Parathyroid adenoma (tissue), 2 donors: ENCODE results near the gene PREX1.

Experiments
- H2AFZ ChIP-seq: fragments of 300-600 bp; sonication (generic); one replicate; pipeline ENCODE4 v1.7.0; 2017; ENCODE audit warnings: antibody characterized with exemption, mild to moderate bottlenecking
- H3K27ac ChIP-seq: fragments of 300-600 bp; sonication (generic); one replicate; pipeline ENCODE4 v1.7.0; 2017
- H3K27me3 ChIP-seq: fragments of 300-600 bp; sonication (generic); one replicate; pipeline ENCODE4 v1.7.0; 2017; ENCODE audit warnings: low read length; ENCODE audit not compliant: control insufficient read depth, insufficient read depth
- H3K36me3 ChIP-seq: fragments of 300-600 bp; sonication (generic); one replicate; pipeline ENCODE4 v1.7.0; 2017; ENCODE audit warnings: low read length; ENCODE audit not compliant: control insufficient read depth, insufficient read depth
- H3K4me1 ChIP-seq: fragments of 300-600 bp; sonication (generic); one replicate; pipeline ENCODE4 v1.7.0; 2017; ENCODE audit warnings: control low read depth
- H3K4me2 ChIP-seq: fragments of 300-600 bp; sonication (generic); one replicate; pipeline ENCODE4 v1.7.0; 2017; ENCODE audit warnings: low read length
- H3K4me3 ChIP-seq: fragments of 300-600 bp; sonication (generic); one replicate; pipeline ENCODE4 v1.7.0; 2017; ENCODE audit warnings: low read depth, low read length
- H3K79me2 ChIP-seq: fragments of 300-600 bp; sonication (generic); one replicate; pipeline ENCODE4 v1.7.0; 2017; ENCODE audit warnings: control low read depth
- H3K9ac ChIP-seq: fragments of 300-600 bp; sonication (generic); one replicate; pipeline ENCODE4 v1.7.0; 2017; ENCODE audit warnings: mild to moderate bottlenecking
- H3K9me3 ChIP-seq: fragments of 300-600 bp; sonication (generic); one replicate; pipeline ENCODE4 v1.7.0; 2017; ENCODE audit warnings: low read length; ENCODE audit not compliant: control insufficient read depth
- TF ChIP-seq, protein P1 (sequence below): fragments of 300-600 bp; sonication (generic); IDR thresholded peaks from one replicate; pipeline ENCODE4 v1.7.0; 2017; ENCODE audit warnings: antibody characterized with exemption, mild to moderate bottlenecking
- donor health status: primary hyperparathyroidism.

The PREX1 gene

DNA sequence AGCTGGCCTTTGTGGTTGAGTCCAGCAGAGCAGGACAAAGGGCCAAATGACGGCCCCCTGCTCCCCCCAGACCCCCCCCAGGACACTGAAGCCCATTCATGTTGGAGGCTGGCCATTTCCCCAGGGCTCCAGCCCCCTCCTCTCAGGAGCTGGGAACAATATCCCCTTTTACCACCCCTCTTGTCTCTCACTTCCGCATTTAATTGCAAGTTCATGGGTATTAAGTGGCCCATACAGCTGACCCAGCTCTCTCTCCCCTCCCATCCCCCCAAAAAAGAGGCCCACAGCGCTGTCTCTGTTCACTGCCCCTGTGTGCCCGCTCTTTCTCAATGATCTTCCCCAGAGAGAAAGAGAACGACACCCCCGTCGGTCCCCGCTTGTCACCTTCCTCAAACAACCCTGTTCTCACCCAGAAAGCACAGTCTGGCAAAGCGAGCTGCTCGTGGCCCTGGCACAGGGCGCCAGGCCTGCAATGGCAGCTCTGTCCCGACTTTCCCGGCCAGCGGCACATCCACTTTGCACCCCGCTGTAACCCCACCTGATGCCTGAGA lies 30.4 kb downstream of the PREX1 start:
- Histone ChIP-seq H3K4me3 (no peak overlapping the region), H2AFZ (no peak overlapping the region), H3K27ac (no peak overlapping the region), H3K36me3 (no peaks in the 10 kb centered on the region), H3K4me2 (no peak overlapping the region), H3K9ac (no peak overlapping the region), H3K27me3 (no peaks in the 10 kb centered on the region), H3K79me2 (no peaks in the 10 kb centered on the region), H3K4me1 (no peaks in the 10 kb centered on the region), H3K9me3 (no peaks in the 10 kb centered on the region)
- TF ChIP-seq, protein P1, sequence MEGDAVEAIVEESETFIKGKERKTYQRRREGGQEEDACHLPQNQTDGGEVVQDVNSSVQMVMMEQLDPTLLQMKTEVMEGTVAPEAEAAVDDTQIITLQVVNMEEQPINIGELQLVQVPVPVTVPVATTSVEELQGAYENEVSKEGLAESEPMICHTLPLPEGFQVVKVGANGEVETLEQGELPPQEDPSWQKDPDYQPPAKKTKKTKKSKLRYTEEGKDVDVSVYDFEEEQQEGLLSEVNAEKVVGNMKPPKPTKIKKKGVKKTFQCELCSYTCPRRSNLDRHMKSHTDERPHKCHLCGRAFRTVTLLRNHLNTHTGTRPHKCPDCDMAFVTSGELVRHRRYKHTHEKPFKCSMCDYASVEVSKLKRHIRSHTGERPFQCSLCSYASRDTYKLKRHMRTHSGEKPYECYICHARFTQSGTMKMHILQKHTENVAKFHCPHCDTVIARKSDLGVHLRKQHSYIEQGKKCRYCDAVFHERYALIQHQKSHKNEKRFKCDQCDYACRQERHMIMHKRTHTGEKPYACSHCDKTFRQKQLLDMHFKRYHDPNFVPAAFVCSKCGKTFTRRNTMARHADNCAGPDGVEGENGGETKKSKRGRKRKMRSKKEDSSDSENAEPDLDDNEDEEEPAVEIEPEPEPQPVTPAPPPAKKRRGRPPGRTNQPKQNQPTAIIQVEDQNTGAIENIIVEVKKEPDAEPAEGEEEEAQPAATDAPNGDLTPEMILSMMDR = no peak

DNA sequence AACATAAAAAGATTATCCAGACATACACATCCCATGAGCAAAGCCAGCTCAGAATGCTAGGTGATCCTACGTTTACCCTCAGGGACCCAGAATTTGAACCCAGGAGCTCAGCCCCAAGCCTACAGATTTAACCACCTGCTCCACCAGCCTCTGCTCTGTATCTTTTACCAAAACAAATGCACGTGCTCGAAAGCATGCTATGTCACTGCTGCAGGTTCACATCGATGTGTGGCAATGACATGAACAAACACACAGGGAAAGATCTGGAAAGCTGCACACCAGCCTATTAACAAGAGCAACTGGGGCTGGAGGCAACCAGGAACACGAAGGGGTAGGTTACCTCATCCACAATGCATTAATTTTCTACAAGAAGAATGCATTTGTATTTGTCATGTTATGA lies 32.1 kb downstream of the PREX1 start:
- TF ChIP-seq, protein P1 = no peak
- Histone ChIP-seq H3K27me3 (no peaks in the 10 kb centered on the region), H3K4me2 (no peak overlapping the region), H3K9me3 (no peaks in the 10 kb centered on the region), H3K4me3 (no peak overlapping the region), H3K4me1 (no peaks in the 10 kb centered on the region), H2AFZ (no peak overlapping the region), H3K79me2 (no peaks in the 10 kb centered on the region), H3K36me3 (no peaks in the 10 kb centered on the region), H3K27ac (no peak overlapping the region), H3K9ac (no peak overlapping the region)

- Histone ChIP-seq H3K4me1 (no peaks in the 10 kb centered on the region), H3K9ac (no peak overlapping the region)
Observed at GRCh38 chr20:48794816-48795457, 32.9 kb downstream of the PREX1 start.

DNA sequence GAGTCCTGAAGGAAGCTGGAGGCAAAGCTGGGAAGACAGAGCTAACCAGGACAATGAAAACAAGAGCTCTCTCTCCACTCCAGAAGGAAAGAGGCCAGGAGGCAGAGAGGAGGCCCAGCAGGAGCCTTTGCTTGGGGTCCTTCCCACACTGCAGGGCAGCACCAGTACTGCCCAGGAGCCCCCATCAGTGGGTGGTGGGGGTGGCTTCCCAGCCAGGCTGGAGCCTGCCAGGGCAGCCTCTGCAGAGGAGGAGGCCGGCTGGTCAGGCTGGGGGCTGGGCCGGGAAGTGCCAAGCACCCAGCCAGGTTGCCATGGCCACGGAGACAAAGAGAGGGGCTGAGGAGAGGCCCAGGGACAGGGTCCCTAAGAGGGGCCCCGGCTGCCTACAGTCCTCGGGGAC lies 33.4 kb downstream of the PREX1 start:
- Histone ChIP-seq H3K9me3 (no peaks in the 10 kb centered on the region), H3K79me2 (no peaks in the 10 kb centered on the region), H2AFZ (no peak overlapping the region), H3K4me1 (no peaks in the 10 kb centered on the region), H3K9ac (no peak overlapping the region), H3K36me3 (no peaks in the 10 kb centered on the region), H3K27me3 (no peaks in the 10 kb centered on the region), H3K4me3 (no peak overlapping the region), H3K27ac (no peak overlapping the region), H3K4me2 (no peak overlapping the region)
- TF ChIP-seq, protein P1 = no peak

More at GRCh38 chr20:48794816-48795457, 32.9 kb downstream of the PREX1 start:
- Histone ChIP-seq H3K27ac (no peak overlapping the region), H3K27me3 (no peaks in the 10 kb centered on the region), H3K79me2 (no peaks in the 10 kb centered on the region), H3K4me3 (no peak overlapping the region), H3K36me3 (no peaks in the 10 kb centered on the region), H2AFZ (no peak overlapping the region), H3K9me3 (no peaks in the 10 kb centered on the region), H3K4me2 (no peak overlapping the region)
- TF ChIP-seq, protein P1 = no peak

GRCh38 chr20:48793776-48794175 lies 34.0 kb downstream of the PREX1 start:
- Histone ChIP-seq H3K9me3 (no peaks in the 10 kb centered on the region), H3K9ac (no peak overlapping the region), H3K4me2 (no peak overlapping the region), H3K4me3 (no peak overlapping the region), H3K27me3 (no peaks in the 10 kb centered on the region), H3K27ac (no peak overlapping the region), H3K79me2 (no peaks in the 10 kb centered on the region), H3K4me1 (no peaks in the 10 kb centered on the region), H2AFZ (no peak overlapping the region), H3K36me3 (no peaks in the 10 kb centered on the region)
- TF ChIP-seq, protein P1 = no peak
